ENCODE results near the gene IL15RA. TPM values are rescaled to one million over a fixed set of nuclear protein-coding genes. Genes with fewer than 3 reads are reported as not detected.
A peak's percentile ranks its signal among the peaks of the same experiment; 100 is the strongest.

IL15RA gene
- polyA plus RNA-seq, 4 donors: 2.5 to 32.1 (median 12.1) TPM

- Histone ChIP-seq H3K36me3 (ENCODE audit: control insufficient read depth in 3 of 3, insufficient read depth in 2 of 3, low read depth in 1 of 3, low read length in 3 of 3) (peaks cover 0 to 3% (median 0%) of the 10 kb centered on the region in 3 donors), H3K27me3 (ENCODE audit: control insufficient read depth in 3 of 3, insufficient read depth in 3 of 3, low read length in 3 of 3) (peaks cover 0 to 5% (median 0%) of the 10 kb centered on the region in 3 donors), H3K4me1 (ENCODE audit: control insufficient read depth in 3 of 3, insufficient read depth in 2 of 3, low read depth in 1 of 3, low read length in 2 of 3) (peaks cover 3 to 7% (median 6%) of the 10 kb centered on the region in 3 donors), H3K4me3 (ENCODE audit: low read depth in 1 of 3, low read length in 3 of 3) (no peak overlapping the region), H3K27ac (ENCODE audit: low read depth in 1 of 3, low read length in 2 of 3) (peak overlapping the region in 2 of 3 donors; percentile 8 to 78), H3K9me3 (ENCODE audit: control insufficient read depth in 2 of 2, insufficient read depth in 1 of 2, low read depth in 1 of 2, low read length in 1 of 2) (no peaks in the 10 kb centered on the region)
- DNase-seq: no peak
- FAIRE-seq: no peak
- WGBS, 3 donors: 85 to 95% (median 92%) methylated on average over 6 of the region's 6 CpGs
These were observed 41.9 kb upstream of the IL15RA start for GRCh38 chr10:6019010-6019782.

- Histone ChIP-seq H3K4me1 (ENCODE audit: control insufficient read depth in 3 of 3, insufficient read depth in 2 of 3, low read depth in 1 of 3, low read length in 2 of 3) (peaks cover 3 to 7% (median 6%) of the 10 kb centered on the region in 3 donors), H3K27me3 (ENCODE audit: control insufficient read depth in 3 of 3, insufficient read depth in 3 of 3, low read length in 3 of 3) (peaks cover 0 to 5% (median 0%) of the 10 kb centered on the region in 3 donors), H3K9me3 (ENCODE audit: control insufficient read depth in 2 of 2, insufficient read depth in 1 of 2, low read depth in 1 of 2, low read length in 1 of 2) (no peaks in the 10 kb centered on the region), H3K27ac (ENCODE audit: low read depth in 1 of 3, low read length in 2 of 3) (peak overlapping the region in 2 of 3 donors; percentile 78 to 79), H3K4me3 (ENCODE audit: low read depth in 1 of 3, low read length in 3 of 3) (no peak overlapping the region), H3K36me3 (ENCODE audit: control insufficient read depth in 3 of 3, insufficient read depth in 2 of 3, low read depth in 1 of 3, low read length in 3 of 3) (peaks cover 0 to 3% (median 0%) of the 10 kb centered on the region in 3 donors)
- WGBS, 3 donors: 42 to 51% (median 44%) methylated on average over 5 of the region's 5 CpGs
- FAIRE-seq (no peak), DNase-seq (peak; percentile 6 to 20)
These were observed 41.1 kb upstream of the IL15RA start for GRCh38 chr10:6018422-6018821.

DNA sequence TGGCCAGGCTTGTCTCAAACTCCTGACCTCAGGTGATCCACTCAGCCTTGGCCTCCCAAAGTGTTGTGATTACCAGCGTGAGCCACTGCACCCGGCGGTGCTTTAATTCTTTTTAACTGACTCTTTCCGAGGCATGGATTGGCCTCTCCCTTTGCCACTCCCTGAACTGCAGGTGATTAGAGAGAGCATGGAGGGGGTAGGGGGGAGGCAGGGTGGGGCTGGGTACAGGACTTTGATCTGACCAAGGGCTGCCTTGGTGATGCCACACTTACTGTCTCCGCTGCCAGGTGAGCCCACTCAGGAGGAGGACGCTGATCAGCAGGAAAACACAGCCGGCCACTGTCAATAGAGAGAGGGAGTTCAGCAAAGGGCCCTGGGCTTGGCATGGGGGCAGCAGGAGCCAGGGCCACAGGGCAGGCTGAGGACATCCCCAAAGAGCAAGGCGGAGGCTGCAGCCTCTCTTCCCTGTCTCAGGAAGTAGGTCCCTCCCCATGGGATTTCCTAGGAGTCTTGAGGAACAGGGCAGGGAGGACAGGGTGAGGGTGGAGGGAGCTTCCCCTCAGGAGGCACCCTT is 40.5 kb upstream of the IL15RA start:
- DNase-seq (peak; percentile 11 to 68), FAIRE-seq (no peak)
- Histone ChIP-seq H3K9me3 (ENCODE audit: control insufficient read depth in 2 of 2, insufficient read depth in 1 of 2, low read depth in 1 of 2, low read length in 1 of 2) (no peaks in the 10 kb centered on the region), H3K27me3 (ENCODE audit: control insufficient read depth in 3 of 3, insufficient read depth in 3 of 3, low read length in 3 of 3) (peaks cover 0 to 5% (median 0%) of the 10 kb centered on the region in 3 donors), H3K4me1 (ENCODE audit: control insufficient read depth in 3 of 3, insufficient read depth in 2 of 3, low read depth in 1 of 3, low read length in 2 of 3) (peaks cover 3 to 7% (median 6%) of the 10 kb centered on the region in 3 donors), H3K36me3 (ENCODE audit: control insufficient read depth in 3 of 3, insufficient read depth in 2 of 3, low read depth in 1 of 3, low read length in 3 of 3) (peaks cover 0 to under 1% (median 0%) of the 10 kb centered on the region in 3 donors), H3K4me3 (ENCODE audit: low read depth in 1 of 3, low read length in 3 of 3) (no peak overlapping the region), H3K27ac (ENCODE audit: low read depth in 1 of 3, low read length in 2 of 3) (peak overlapping the region in 2 of 3 donors; percentile 78 to 79)
- WGBS, 3 donors: 26 to 70% (median 45%) methylated on average over 8 of the region's 8 CpGs

- peak overlapping the region in 1 of 3 donors; percentile 5 for H3K27ac ChIP-seq (ENCODE audit: low read depth in 1 of 3, low read length in 2 of 3)
These were observed 37.0 kb upstream of the IL15RA start for GRCh38 chr10:6014241-6014761.

GRCh38 chr10:6013413-6014192 is 36.3 kb upstream of the IL15RA start:
- no peak for DNase-seq
- Histone ChIP-seq H3K36me3 (ENCODE audit: control insufficient read depth in 3 of 3, insufficient read depth in 2 of 3, low read depth in 1 of 3, low read length in 3 of 3) (no peaks in the 10 kb centered on the region), H3K9me3 (ENCODE audit: control insufficient read depth in 2 of 2, insufficient read depth in 1 of 2, low read depth in 1 of 2, low read length in 1 of 2) (no peaks in the 10 kb centered on the region), H3K27me3 (ENCODE audit: control insufficient read depth in 3 of 3, insufficient read depth in 3 of 3, low read length in 3 of 3) (no peaks in the 10 kb centered on the region), H3K4me1 (ENCODE audit: control insufficient read depth in 3 of 3, insufficient read depth in 2 of 3, low read depth in 1 of 3, low read length in 2 of 3) (peaks cover 3 to 7% (median 6%) of the 10 kb centered on the region in 3 donors), H3K27ac (ENCODE audit: low read depth in 1 of 3, low read length in 2 of 3) (no peak overlapping the region), H3K4me3 (ENCODE audit: low read depth in 1 of 3, low read length in 3 of 3) (no peak overlapping the region)
- WGBS, 3 donors: 79 to 84% (median 82%) methylated on average over 17 of the region's 17 CpGs
- no peak for FAIRE-seq

More at GRCh38 chr10:6014241-6014761, 37.0 kb upstream of the IL15RA start:
- Histone ChIP-seq H3K27me3 (ENCODE audit: control insufficient read depth in 3 of 3, insufficient read depth in 3 of 3, low read length in 3 of 3) (no peaks in the 10 kb centered on the region), H3K4me3 (ENCODE audit: low read depth in 1 of 3, low read length in 3 of 3) (no peak overlapping the region), H3K4me1 (ENCODE audit: control insufficient read depth in 3 of 3, insufficient read depth in 2 of 3, low read depth in 1 of 3, low read length in 2 of 3) (peaks cover 3 to 7% (median 6%) of the 10 kb centered on the region in 3 donors), H3K9me3 (ENCODE audit: control insufficient read depth in 2 of 2, insufficient read depth in 1 of 2, low read depth in 1 of 2, low read length in 1 of 2) (no peaks in the 10 kb centered on the region), H3K36me3 (ENCODE audit: control insufficient read depth in 3 of 3, insufficient read depth in 2 of 3, low read depth in 1 of 3, low read length in 3 of 3) (no peaks in the 10 kb centered on the region)
- DNase-seq (peak; percentile 46 to 63), FAIRE-seq (no peak)
- 31 to 45% (median 40%) methylated on average over 6 of the region's 6 CpGs for WGBS, 3 donors

DNA sequence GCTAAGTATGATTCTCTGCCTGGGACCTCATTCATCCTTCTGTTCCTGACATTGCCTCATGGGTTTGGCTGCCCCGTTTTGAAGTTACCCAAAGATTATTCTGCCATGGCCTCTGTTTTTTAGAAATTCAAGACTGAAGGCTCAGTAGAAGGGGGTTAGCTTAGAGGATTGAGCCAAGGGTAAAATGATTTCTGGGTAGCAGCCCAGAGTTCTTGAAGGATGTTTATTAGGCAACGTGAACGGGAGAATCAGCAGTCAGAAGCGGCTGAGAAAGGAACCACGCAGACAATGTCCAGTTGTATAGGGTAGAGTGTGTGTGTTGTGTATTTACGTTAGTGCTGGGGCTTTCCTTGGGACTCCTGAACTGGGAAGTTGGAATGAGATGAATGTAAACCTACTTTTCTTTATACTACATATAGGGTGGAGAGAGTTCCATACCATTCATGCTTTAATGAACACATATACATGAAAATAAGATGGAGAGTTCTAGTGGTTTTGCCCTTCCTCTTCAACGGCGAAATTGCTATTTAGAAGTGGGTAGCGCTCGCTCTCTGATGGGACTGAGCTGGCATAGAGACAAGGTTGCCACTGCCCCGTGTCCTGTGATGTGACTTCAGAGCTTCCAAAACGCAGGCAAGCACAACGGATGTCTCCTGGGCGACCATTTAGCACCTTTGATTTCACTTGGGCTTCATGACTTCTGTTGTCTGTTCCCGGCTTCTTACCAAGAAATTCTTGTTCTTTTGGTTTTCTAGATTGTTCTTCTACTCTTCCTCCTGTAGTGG is 35.0 kb upstream of the IL15RA start:
- DNase-seq (no peak), FAIRE-seq (no peak)
- Histone ChIP-seq H3K27ac (ENCODE audit: low read depth in 1 of 3, low read length in 2 of 3) (no peak overlapping the region), H3K4me1 (ENCODE audit: control insufficient read depth in 3 of 3, insufficient read depth in 2 of 3, low read depth in 1 of 3, low read length in 2 of 3) (peaks cover 0 to 2% (median 0%) of the 10 kb centered on the region in 3 donors), H3K4me3 (ENCODE audit: low read depth in 1 of 3, low read length in 3 of 3) (no peak overlapping the region), H3K27me3 (ENCODE audit: control insufficient read depth in 3 of 3, insufficient read depth in 3 of 3, low read length in 3 of 3) (no peaks in the 10 kb centered on the region), H3K36me3 (ENCODE audit: control insufficient read depth in 3 of 3, insufficient read depth in 2 of 3, low read depth in 1 of 3, low read length in 3 of 3) (no peaks in the 10 kb centered on the region), H3K9me3 (ENCODE audit: control insufficient read depth in 2 of 2, insufficient read depth in 1 of 2, low read depth in 1 of 2, low read length in 1 of 2) (peaks cover 0 to 4% of the 10 kb centered on the region in 2 donors)
- WGBS, 3 donors: 81 to 93% (median 91%) methylated on average over 15 of the region's 15 CpGs

DNA sequence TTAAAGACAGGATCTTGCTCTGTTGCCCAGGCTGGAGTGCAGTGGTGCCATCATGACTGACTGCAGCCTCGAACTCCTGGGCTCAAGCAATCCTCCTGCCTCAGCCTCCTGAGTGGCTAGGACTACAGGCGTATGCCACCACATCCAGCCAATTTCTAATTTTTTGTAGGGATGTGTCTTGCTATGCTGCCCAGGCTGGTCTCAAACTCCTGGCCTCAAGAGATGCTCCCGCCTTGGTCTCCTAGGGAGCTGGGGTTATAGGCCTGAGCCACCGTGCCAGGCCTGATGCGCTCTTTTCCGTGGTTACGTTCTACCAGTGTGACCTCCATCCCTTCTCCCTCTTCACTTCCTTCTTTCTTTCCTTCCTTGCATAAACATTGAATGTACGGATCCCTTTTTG is 34.2 kb upstream of the IL15RA start:
- WGBS, 3 donors: 92 to 96% (median 93%) methylated on average over 8 of the region's 8 CpGs
- Histone ChIP-seq H3K27ac (ENCODE audit: low read depth in 1 of 3, low read length in 2 of 3) (no peak overlapping the region), H3K27me3 (ENCODE audit: control insufficient read depth in 3 of 3, insufficient read depth in 3 of 3, low read length in 3 of 3) (no peaks in the 10 kb centered on the region), H3K4me1 (ENCODE audit: control insufficient read depth in 3 of 3, insufficient read depth in 2 of 3, low read depth in 1 of 3, low read length in 2 of 3) (no peaks in the 10 kb centered on the region), H3K36me3 (ENCODE audit: control insufficient read depth in 3 of 3, insufficient read depth in 2 of 3, low read depth in 1 of 3, low read length in 3 of 3) (no peaks in the 10 kb centered on the region), H3K9me3 (ENCODE audit: control insufficient read depth in 2 of 2, insufficient read depth in 1 of 2, low read depth in 1 of 2, low read length in 1 of 2) (peaks cover 0 to 4% of the 10 kb centered on the region in 2 donors), H3K4me3 (ENCODE audit: low read depth in 1 of 3, low read length in 3 of 3) (no peak overlapping the region)
- FAIRE-seq: no peak
- DNase-seq: no peak
